Subcutaneous adipose tissue (tissue), 4 donors: Measurements from ENCODE around the gene RNF152. TPM values are rescaled to one million over a fixed set of nuclear protein-coding genes. Genes with fewer than 3 reads are reported as not detected.

ENCODE experiments used
- CTCF ChIP-seq: fragments of 450-650 bp; IDR thresholded peaks from one replicate; pipeline ENCODE4 v1.5.1; 2016; ENCODE audit warnings: low read depth, mild to moderate bottlenecking, control low read depth, antibody characterized with exemption, moderate library complexity
- total RNA-seq, 4 donors: library from RNA; depleted of rRNA; stranded (reverse); fragments of >200 nt; gene quantifications; one replicate each; pipeline ENCODE4 v1.1.0, GENCODE V29; 2016

The RNF152 gene
- total RNA-seq, 4 donors from 2014 or later = 11.7 to 19.6 (median 17.0) TPM

GRCh38 chr18:61821748-61822147 is 71.1 kb downstream of the RNF152 start:
- TF ChIP-seq CTCF = no peak

GRCh38 chr18:61820882-61821281 is 71.9 kb downstream of the RNF152 start:
- TF ChIP-seq CTCF = no peak

DNA sequence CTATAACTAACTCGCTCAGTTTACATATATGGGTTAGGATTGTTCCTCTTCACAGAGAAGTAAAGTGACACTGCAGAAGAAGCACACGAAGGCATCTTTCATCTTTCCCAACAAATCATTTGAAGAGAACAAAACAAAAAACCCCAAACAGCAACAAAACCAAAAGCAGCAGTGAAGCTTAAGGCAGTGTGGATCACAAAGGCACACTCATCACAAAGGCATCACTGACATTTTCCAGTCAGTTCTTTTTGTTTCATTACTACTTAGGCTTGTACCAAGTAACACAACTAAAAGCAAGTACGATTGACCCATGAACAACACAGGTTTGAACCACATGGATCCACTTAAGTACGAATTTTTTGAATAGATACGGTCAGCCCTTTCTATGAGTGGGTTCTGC is 75.7 kb downstream of the RNF152 start:
- TF ChIP-seq CTCF = no peak

GRCh38 chr18:61815885-61816470 is 76.8 kb downstream of the RNF152 start:
- no peak for TF ChIP-seq CTCF

GRCh38 chr18:61808286-61808685 is 84.5 kb downstream of the RNF152 start:
- TF ChIP-seq CTCF = no peak

DNA sequence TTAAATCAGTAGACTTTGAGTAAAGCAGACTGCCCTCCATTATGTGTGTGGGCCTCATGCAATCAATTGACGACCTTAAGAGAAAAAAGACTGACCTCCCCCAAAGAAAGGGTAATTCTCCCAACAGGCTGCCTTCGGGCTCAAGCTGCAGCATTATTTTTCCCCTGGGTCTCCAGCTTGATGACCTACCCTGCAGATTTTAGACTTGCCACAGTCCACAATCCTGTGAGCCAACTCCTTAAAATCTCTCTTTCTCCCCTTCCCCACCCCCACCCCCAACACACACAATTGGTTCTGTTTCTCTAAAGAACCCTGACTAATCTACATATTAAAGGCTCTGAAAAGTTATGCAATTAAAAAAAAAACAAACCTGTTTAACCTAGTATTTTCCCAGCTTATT is 89.4 kb downstream of the RNF152 start:
- no peak for TF ChIP-seq CTCF

- TF ChIP-seq CTCF = no peak
Measured at GRCh38 chr18:61797696-61798590, 94.9 kb downstream of the RNF152 start.
